Panc1 (cell line): ENCODE measurements around the gene TOB1.

Experiments used
- CTCF ChIP-seq: fragments of 450-650 bp; IDR thresholded peaks from 2 replicates; pipeline ENCODE4 v1.5.1; 2017; ENCODE audit warnings: mild to moderate bottlenecking
- POLR2AphosphoS5 ChIP-seq: IDR thresholded peaks from 2 replicates; pipeline ENCODE4 v1.6.1; 2012; ENCODE audit warnings: mild to moderate bottlenecking, low read depth, low read length, moderate library complexity
- REST ChIP-seq, 2 experiments: IDR thresholded peaks; 2 replicates each; pipeline ENCODE4 v1.6.1; 2011 to 2012; ENCODE audit warnings: low read depth in 2 of 2, control low read depth in 1 of 2, low read length in 1 of 2, mild to moderate bottlenecking in 1 of 2, moderate library complexity in 1 of 2; ENCODE audit not compliant: insufficient read depth in 1 of 2
- SIN3A ChIP-seq: IDR thresholded peaks from 2 replicates; pipeline ENCODE4 v1.6.1; 2012; ENCODE audit warnings: low read depth, mild to moderate bottlenecking, low read length, moderate library complexity, borderline replicate concordance; ENCODE audit not compliant: insufficient read depth
- TCF7L2 ChIP-seq: IDR thresholded peaks from 2 replicates; pipeline ENCODE4 v1.6.1; 2011; ENCODE audit warnings: mild to moderate bottlenecking, low read depth, low read length, inconsistent platforms

- TF ChIP-seq CTCF (no peak), POLR2AphosphoS5 (no peak), REST (IDR thresholded peaks at IDR 0.05; ENCODE audit: insufficient read depth in 1 of 2, low read depth in 2 of 2, low read length in 1 of 2) (no peak), SIN3A (no peak), TCF7L2 (no peak)
Measured at GRCh38 chr17:50882851-50883250, 16.7 kb upstream of the TOB1 start.
